GM18858 (cell line): ENCODE measurements around the gene BEND5.

Experiments used
- ATAC-seq: cut with Tn5 transposase; IDR thresholded peaks from one replicate; pipeline ENCODE4 v1.9.1; 2021; ENCODE audit not compliant: unreplicated experiment

The BEND5 gene

GRCh38 chr1:48681476-48682305 is 95.0 kb downstream of the BEND5 start:
- no peak for ATAC-seq

DNA sequence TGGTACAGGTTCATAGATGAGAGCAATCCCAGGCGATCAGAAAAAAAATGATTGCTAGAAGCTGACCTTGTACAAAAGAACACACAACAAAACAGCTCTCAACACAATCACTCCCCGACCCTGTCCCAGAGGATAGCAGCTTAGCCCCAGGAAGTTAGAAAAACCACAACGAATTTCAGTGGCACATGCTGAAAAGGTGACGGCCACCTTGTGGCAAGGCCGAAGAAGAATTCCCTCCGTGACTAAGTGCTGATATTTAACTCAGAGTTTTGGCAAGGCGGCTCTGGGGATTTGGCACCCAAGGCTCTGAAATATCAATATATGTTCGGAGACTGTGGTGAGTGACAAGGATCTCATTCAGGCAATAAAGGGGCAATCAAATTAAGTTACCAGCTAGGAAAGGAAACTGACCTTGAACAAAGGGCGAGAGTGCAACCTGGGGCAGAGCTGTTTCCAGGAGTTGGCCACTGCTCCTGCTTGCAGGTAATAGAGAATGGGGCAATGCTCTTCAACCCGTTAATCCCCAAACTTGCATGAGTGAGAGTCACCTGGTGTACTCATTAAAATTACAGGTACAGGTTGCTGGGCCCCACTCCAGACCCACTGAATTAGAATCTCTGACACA is 96.2 kb downstream of the BEND5 start:
- ATAC-seq: no peak

DNA sequence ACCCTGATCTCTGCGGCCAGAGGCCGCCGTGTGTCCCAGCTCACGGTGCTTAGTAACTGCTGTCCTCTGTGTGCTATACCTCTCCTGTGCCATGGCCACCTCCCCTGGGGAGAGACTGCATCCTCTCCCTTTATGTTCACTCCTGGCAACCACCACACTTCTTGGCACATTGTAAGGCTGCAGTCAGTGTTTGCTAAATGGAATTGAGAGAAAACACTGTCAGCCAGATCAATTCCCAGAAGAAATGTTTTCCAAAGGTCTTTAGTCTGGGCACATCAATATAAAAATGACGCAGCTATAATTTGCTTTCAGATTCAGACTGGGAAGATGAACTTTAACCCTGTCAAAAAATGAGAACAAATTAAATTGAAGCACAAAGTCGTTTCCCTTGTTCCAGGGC is 96.8 kb downstream of the BEND5 start:
- no peak for ATAC-seq

DNA sequence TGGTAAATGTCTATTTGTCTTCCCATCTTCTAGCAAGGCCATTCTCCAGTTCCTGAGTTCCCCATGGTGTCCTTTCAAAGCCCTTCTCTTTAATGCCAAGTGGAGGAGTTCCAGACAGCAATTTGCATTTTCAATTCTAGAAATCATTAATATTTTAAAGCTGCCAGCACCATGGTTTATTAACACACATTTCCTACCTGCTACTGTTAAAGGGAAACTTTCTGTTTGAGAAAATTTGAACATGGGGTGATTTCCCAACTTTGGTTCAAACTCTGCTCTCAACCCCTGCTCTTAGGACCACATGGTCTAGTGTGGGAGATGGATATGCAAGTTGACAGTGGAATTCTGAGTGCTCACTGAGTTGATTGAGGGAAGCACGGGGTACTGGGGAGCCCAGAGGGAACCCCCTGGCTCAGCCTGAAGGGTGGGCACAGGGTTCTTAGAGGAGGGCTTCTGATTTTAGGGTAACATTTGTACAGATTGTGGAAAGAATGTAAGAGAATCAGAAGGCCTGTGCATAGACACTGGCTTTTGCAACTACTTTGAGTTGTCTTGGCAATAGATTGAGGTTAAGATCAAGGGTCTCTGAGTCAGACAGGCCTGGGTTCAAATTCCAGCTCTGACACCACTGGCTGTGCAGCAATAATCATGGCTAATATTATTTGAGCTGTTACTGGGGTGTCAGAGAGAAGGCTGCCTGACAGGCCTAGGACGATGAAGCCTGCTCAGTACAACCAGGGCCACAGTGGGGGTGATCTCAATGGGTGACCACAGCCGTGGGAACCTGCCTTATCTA is 97.8 kb downstream of the BEND5 start:
- ATAC-seq: no peak
